Right cardiac atrium (tissue), 5 donors: ENCODE results near the gene GRPEL1. TPM values are rescaled to one million over a fixed set of nuclear protein-coding genes. Genes with fewer than 3 reads are reported as not detected.

Experiments
- ATAC-seq, 2 donors: fragments of 200-7000 bp; cut with Tn5 transposase; one replicate each; pipeline versions ENCODE4 v1.8.0 to v1.9.1; 2020; ENCODE audit warnings: moderate library complexity in 2 of 2, mild to moderate bottlenecking in 1 of 2
- DNase-seq, 3 donors: peaks; one replicate each; pipeline ENCODE4 v3.0.0-alpha.2; 2020
- H3K27ac ChIP-seq: one replicate; pipeline ENCODE4 v1.5.1; 2013; ENCODE audit warnings: mild to moderate bottlenecking, low read length, control low read depth, moderate library complexity
- H3K27me3 ChIP-seq: one replicate; pipeline ENCODE4 v1.6.1; 2013; ENCODE audit not compliant: control insufficient read depth, insufficient read depth
- H3K4me1 ChIP-seq: one replicate; pipeline ENCODE4 v1.6.1; 2013; ENCODE audit warnings: low read length; ENCODE audit not compliant: control insufficient read depth, insufficient read depth
- H3K4me3 ChIP-seq: one replicate; pipeline ENCODE4 v1.5.1; 2013; ENCODE audit warnings: low read length, control low read depth
- H3K9me3 ChIP-seq: one replicate; pipeline ENCODE4 v1.6.1; 2013; ENCODE audit warnings: low read length; ENCODE audit not compliant: control insufficient read depth
- whole genome bisulfite sequencing: extraction: QIAGEN DNeasy Blood & Tissue Kit; methylation state at CpG from one replicate; pipeline ENCODE4 v1.1.7; 2013; 5-methylcytosine and 5-hydroxymethylcytosine counted together
- intact Hi-C, 4 donors: fragments of 100-400 bp; cut with DNase I; formaldehyde crosslinking; loops; one replicate each; pipeline versions ENCODE4 v1.11.0 to v1.14.0; 2022 to 2023
- polyA plus RNA-seq: library from polyadenylated mRNA; stranded (reverse); fragments of 200-250 nt; gene quantifications from one replicate; pipeline ENCODE4 v1.2.3, GENCODE V29; 2013
- total RNA-seq, 4 donors: library from RNA; stranded (reverse); fragmentation: NEBNext Ultra II Directional; extraction: Animal tissue kit (Norgen Biotek cat#: 25700); gene quantifications; one replicate each; pipeline ENCODE4 v1.2.1, GENCODE V29; 2021
- donor health status: healthy with polysubstance abuse.
- donor health status: DM: no; HTN: yes; CAD: no.
- donor health status: DM: no; HTN: no; CAD: no.
- donor health status: DM: no; HTN: yes; CAD: no; lungs with severe emphysema.
- donor health status: DM: yes; HTN: yes; CAD: no.

The GRPEL1 gene
- total and polyA plus RNA-seq, 5 donors, result 28.2 to 36.8 (median 32.3) TPM

DNA sequence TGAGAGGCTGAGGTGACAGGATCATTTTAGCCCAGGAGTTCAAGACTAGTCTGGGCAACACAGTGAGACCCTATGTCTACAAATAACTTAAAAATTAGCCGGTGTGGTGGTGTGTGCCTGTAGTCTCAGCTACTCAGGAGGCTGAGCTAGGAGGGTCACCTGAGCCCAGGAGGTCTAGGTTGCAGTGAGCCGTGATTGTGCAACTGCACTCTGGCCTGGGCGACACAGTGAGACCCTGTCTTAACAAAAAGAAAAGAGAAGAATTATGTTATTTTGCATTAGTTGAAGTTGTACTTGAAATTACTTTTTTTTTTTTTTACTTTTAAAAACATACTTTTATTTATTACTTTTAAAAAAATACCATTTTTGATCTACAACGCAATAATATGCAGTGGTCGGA is 46.5 kb downstream of the GRPEL1 start:
- ATAC-seq, result no peak
- WGBS, result 76% methylated on average over 5 of the region's 5 CpGs
- no peak for DNase-seq
- H3K4me3 ChIP-seq, result no peak overlapping the region
- no peak overlapping the region for H3K27ac ChIP-seq
- no peaks in the 10 kb centered on the region for H3K27me3 ChIP-seq
- no peaks in the 10 kb centered on the region for H3K4me1 ChIP-seq
- intact Hi-C loops, result no loop called here
- H3K9me3 ChIP-seq, result no peaks in the 10 kb centered on the region

DNA sequence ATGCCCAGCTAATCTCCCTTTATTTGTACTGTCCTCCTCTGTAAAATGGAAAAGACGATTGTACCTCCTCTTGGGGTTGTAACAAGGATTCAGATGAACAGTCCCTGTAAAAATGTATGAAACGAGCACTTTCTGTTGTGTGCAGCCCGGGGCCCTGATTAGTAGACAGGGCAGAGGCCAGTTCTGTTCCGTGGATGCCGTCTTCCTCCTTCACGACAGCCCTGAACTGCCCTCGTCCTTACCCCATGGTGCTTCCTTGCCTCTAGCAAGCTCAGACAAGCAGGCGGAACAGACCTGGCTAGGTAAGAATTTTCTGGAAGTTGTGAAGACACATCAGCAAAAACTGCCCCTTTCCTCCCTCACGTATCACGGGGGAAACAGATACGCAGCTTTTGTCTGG is 47.0 kb downstream of the GRPEL1 start:
- intact Hi-C loops, result no loop called here
- DNase-seq, result no peak

GRCh38 chr4:7020290-7020689 is 47.6 kb downstream of the GRPEL1 start:
- no peak overlapping the region for H3K4me3 ChIP-seq
- 98% methylated on average over 2 of the region's 2 CpGs for WGBS
- ATAC-seq (no peak), DNase-seq (no peak)
- no peaks in the 10 kb centered on the region for H3K4me1 ChIP-seq
- intact Hi-C loops, result no loop called here
- H3K9me3 ChIP-seq, result no peaks in the 10 kb centered on the region
- H3K27ac ChIP-seq, result no peak overlapping the region
- no peaks in the 10 kb centered on the region for H3K27me3 ChIP-seq

More for the DNA sequence above, 47.0 kb downstream of the GRPEL1 start:
- H3K4me1 ChIP-seq, result no peaks in the 10 kb centered on the region
- no peak overlapping the region for H3K27ac ChIP-seq
- no peak for ATAC-seq
- WGBS, result 93% methylated on average over 11 of the region's 11 CpGs
- H3K9me3 ChIP-seq, result no peaks in the 10 kb centered on the region
- no peaks in the 10 kb centered on the region for H3K27me3 ChIP-seq
- H3K4me3 ChIP-seq, result no peak overlapping the region

- intact Hi-C loops, result no loop called here
- ATAC-seq (no peak), DNase-seq (no peak)
- no peak overlapping the region for H3K4me3 ChIP-seq
- H3K4me1 ChIP-seq, result no peaks in the 10 kb centered on the region
- no peaks in the 10 kb centered on the region for H3K27me3 ChIP-seq
- no peaks in the 10 kb centered on the region for H3K9me3 ChIP-seq
- 91% methylated on average over 10 of the region's 10 CpGs for WGBS
- H3K27ac ChIP-seq, result no peak overlapping the region
These were observed 48.5 kb downstream of the GRPEL1 start for GRCh38 chr4:7019367-7019766.

GRCh38 chr4:7018281-7018680 is 49.6 kb downstream of the GRPEL1 start:
- Histone ChIP-seq H3K27ac (no peak overlapping the region), H3K9me3 (no peaks in the 10 kb centered on the region), H3K4me3 (no peak overlapping the region), H3K4me1 (no peaks in the 10 kb centered on the region), H3K27me3 (no peaks in the 10 kb centered on the region)
- no peak for DNase-seq
- 91% methylated on average over 9 of the region's 9 CpGs for WGBS
- ATAC-seq, result no peak
- intact Hi-C loops, result no loop called here

- DNase-seq (no peak), ATAC-seq (no peak)
- H3K4me3 ChIP-seq, result no peak overlapping the region
- H3K27me3 ChIP-seq, result no peaks in the 10 kb centered on the region
- H3K27ac ChIP-seq, result no peak overlapping the region
- no peaks in the 10 kb centered on the region for H3K9me3 ChIP-seq
- intact Hi-C loops, result no loop called here
- H3K4me1 ChIP-seq, result no peaks in the 10 kb centered on the region
- WGBS, result 93% methylated on average over 6 of the region's 6 CpGs
These were observed 50.3 kb downstream of the GRPEL1 start for GRCh38 chr4:7017446-7018048.

- Histone ChIP-seq H3K4me3 (no peak overlapping the region), H3K27ac (no peak overlapping the region), H3K4me1 (no peaks in the 10 kb centered on the region), H3K27me3 (no peaks in the 10 kb centered on the region), H3K9me3 (no peaks in the 10 kb centered on the region)
- 86% methylated on average over 6 of the region's 6 CpGs for WGBS
- intact Hi-C loops, result no loop called here
- ATAC-seq (no peak), DNase-seq (no peak)
These were observed 51.4 kb downstream of the GRPEL1 start for GRCh38 chr4:7016512-7016911.

DNA sequence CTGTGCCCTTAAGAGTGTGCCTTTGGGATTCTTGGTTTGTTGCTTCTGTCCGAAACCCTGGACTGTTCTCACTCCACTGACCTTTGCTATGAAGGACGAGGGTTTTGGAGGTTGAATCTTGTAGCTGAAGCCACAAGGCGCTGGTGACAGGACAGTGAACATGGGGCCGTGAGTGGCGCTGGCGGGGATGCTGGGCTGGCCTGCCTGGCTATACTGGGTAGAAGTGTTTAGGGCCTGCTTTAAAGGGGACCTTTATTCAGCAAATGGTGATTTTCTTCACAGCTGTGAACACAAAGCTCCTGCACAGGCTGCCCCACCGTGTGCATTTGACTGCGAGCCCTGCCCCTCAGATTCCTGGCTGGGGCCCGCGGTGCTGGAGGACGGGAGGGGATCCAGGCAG is 51.8 kb downstream of the GRPEL1 start:
- Histone ChIP-seq H3K27me3 (no peaks in the 10 kb centered on the region), H3K27ac (no peak overlapping the region), H3K9me3 (no peaks in the 10 kb centered on the region), H3K4me1 (no peaks in the 10 kb centered on the region), H3K4me3 (no peak overlapping the region)
- intact Hi-C loops, result no loop called here
- 72% methylated on average over 11 of the region's 11 CpGs for WGBS
- no peak for ATAC-seq
- no peak for DNase-seq

DNA sequence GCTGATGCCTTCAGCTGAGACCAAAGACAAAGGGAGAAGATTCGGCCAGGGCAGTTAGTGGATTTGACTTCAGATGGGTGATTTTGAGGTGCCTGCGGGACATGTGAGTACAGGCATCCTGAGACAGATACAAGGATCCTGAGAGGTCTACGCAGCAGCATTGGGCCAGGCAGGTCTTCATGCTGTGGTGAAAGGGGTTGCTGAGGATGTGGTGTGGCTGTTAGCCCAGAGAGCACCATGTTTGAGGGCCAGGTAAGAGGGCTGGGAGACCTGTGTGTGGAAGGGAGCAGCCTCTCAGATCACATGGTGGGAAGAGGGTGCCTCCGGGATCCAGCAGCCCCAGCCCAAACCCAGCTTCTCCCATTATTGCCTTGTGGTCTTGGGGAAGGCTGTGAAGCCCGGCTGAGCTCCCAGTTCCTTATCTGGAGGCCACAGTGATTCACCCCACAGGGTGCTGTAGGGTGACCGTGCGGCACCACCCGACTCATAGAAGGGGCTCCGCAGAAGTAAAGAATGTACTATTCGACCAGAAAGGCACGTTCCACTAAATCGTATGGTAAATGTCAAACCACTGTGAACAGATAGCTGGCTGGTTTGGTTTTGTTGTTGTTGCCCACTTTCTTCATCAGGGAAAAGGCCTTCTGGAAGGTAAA is 52.4 kb downstream of the GRPEL1 start:
- ATAC-seq (no peak), DNase-seq (no peak)
- 68% methylated on average over 12 of the region's 12 CpGs for WGBS
- Histone ChIP-seq H3K27ac (no peak overlapping the region), H3K27me3 (no peaks in the 10 kb centered on the region), H3K4me3 (no peak overlapping the region), H3K9me3 (no peaks in the 10 kb centered on the region), H3K4me1 (no peaks in the 10 kb centered on the region)
- intact Hi-C loops, result no loop called here

DNA sequence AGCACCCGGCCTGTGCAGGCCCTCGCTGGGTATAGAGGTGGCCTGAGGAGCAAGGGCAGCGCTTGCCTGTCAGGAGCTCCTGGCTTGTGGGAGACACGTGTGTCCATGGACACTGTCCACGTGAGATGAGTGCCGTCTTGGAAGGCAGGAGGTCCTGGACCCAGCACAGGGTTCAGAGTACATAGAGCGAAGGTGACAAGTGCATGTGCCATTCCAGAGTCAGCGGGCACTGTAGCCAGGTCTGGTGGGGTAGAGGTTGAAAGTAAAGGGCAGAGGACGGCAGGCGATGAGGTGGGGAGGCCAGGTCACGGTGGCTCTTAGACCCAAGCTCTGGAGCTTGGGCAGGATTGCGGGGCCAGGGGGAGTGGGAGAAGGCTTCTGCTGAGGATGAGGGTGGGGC is 53.0 kb downstream of the GRPEL1 start:
- no peaks in the 10 kb centered on the region for H3K27me3 ChIP-seq
- H3K4me1 ChIP-seq, result no peaks in the 10 kb centered on the region
- intact Hi-C loops, result no loop called here
- H3K4me3 ChIP-seq, result no peak overlapping the region
- 97% methylated on average over 12 of the region's 12 CpGs for WGBS
- no peaks in the 10 kb centered on the region for H3K9me3 ChIP-seq
- no peak for DNase-seq
- no peak for ATAC-seq
- H3K27ac ChIP-seq, result no peak overlapping the region

- 82% methylated on average over 11 of the region's 11 CpGs for WGBS
- no peak overlapping the region for H3K27ac ChIP-seq
- H3K4me1 ChIP-seq, result no peaks in the 10 kb centered on the region
- no peaks in the 10 kb centered on the region for H3K27me3 ChIP-seq
- DNase-seq (no peak), ATAC-seq (no peak)
- intact Hi-C loops, result no loop called here
- H3K4me3 ChIP-seq, result no peak overlapping the region
- H3K9me3 ChIP-seq, result no peaks in the 10 kb centered on the region
These were observed 54.7 kb downstream of the GRPEL1 start for GRCh38 chr4:7013175-7013574.

- H3K27me3 ChIP-seq, result no peaks in the 10 kb centered on the region
- DNase-seq (no peak), ATAC-seq (peak; percentile 21 to 49)
- no peak overlapping the region for H3K4me3 ChIP-seq
- H3K4me1 ChIP-seq, result no peaks in the 10 kb centered on the region
- no peaks in the 10 kb centered on the region for H3K9me3 ChIP-seq
- intact Hi-C loops, result no loop called here
- no peak overlapping the region for H3K27ac ChIP-seq
- WGBS, result 67% methylated on average over 5 of the region's 5 CpGs
These were observed 58.3 kb downstream of the GRPEL1 start for GRCh38 chr4:7009564-7009963.
